Psoas muscle (tissue), 8 donors: ENCODE measurements around the gene TCL1B. TPM values are rescaled to one million over a fixed set of nuclear protein-coding genes. Genes with fewer than 3 reads are reported as not detected.

Experiments
- ATAC-seq, 4 donors: fragments of 200-7000 bp; cut with Tn5 transposase; one replicate each; pipeline ENCODE4 v1.9.1; 2020; ENCODE audit warnings: moderate library complexity in 3 of 4, mild to moderate bottlenecking in 2 of 4
- DNase-seq, 2 donors: peaks; one replicate each; pipeline ENCODE4 v3.0.0-alpha.2; 2020
- H3K27ac ChIP-seq: fragments of 200-600 bp; one replicate; pipeline ENCODE4 v1.8.0; 2022
- H3K27me3 ChIP-seq, 3 donors: fragments of 200-600 bp in 1 of 3; one replicate each; pipeline versions ENCODE4 v1.6.1 to v1.8.0; 2013 to 2022; ENCODE audit warnings: low read length in 2 of 3, mild to moderate bottlenecking in 2 of 3, moderate library complexity in 1 of 3; ENCODE audit not compliant: insufficient read depth in 3 of 3
- H3K36me3 ChIP-seq, 2 donors: fragments of 200-600 bp in 1 of 2; one replicate each; pipeline versions ENCODE4 v1.6.1 to v1.8.0; 2013 to 2022; ENCODE audit warnings: low read depth in 1 of 2, mild to moderate bottlenecking in 1 of 2, moderate library complexity in 1 of 2; ENCODE audit not compliant: insufficient read depth in 1 of 2
- H3K4me1 ChIP-seq: fragments of 200-600 bp; one replicate; pipeline ENCODE4 v1.8.0; 2022
- H3K4me3 ChIP-seq: fragments of 200-600 bp; one replicate; pipeline ENCODE4 v1.8.0; 2022; ENCODE audit warnings: mild to moderate bottlenecking
- H3K9me3 ChIP-seq: fragments of 200-600 bp; one replicate; pipeline ENCODE4 v1.8.0; 2022
- CTCF ChIP-seq: fragments of 200-600 bp; IDR thresholded peaks from one replicate; pipeline ENCODE4 v1.8.0; 2022; ENCODE audit warnings: antibody characterized with exemption
- WGBS, 3 donors: extraction: QIAGEN DNeasy Blood & Tissue Kit; methylation state at CpG; one replicate each; pipeline versions ENCODE4 v1.1.6 to v1.1.7; 2013; 5-methylcytosine and 5-hydroxymethylcytosine counted together
- intact Hi-C, 2 donors: fragments of 100-400 bp; cut with DNase I; formaldehyde crosslinking; loops; one replicate each; pipeline versions ENCODE4 v1.11.0 to v1.14.2; 2022
- polyA plus RNA-seq, 3 donors: library from polyadenylated mRNA; stranded (reverse); fragments of 200-250 nt; gene quantifications; one replicate each; pipeline ENCODE4 v1.2.3, GENCODE V29; 2013
- total RNA-seq, 4 donors: library from RNA; stranded (reverse); fragmentation: NEBNext Ultra II Directional in 2 of 4; extraction: Animal tissue kit (Norgen Biotek cat#: 25700) in 2 of 4; gene quantifications; one replicate each; pipeline versions ENCODE4 v1.2.1 to v1.2.4, GENCODE V29; 2021 to 2023
- donor health status: healthy with polysubstance abuse.
- donor health status: DM: no; HTN: no; CAD: no; lungs with moderate emphysema.
- donor health status: Bipolar disorder and iron deficiency.
- donor health status: healthy.
- donor health status: DM: yes; HTN: yes; CAD: no.
- donor health status: DM: no; HTN: no; CAD: no.
- donor health status: DM: no; HTN: no; CAD: no.
- donor health status: DM: yes; HTN: yes; CAD: no.

TCL1B gene
- total and polyA plus RNA-seq, 7 donors, result not detected

- no peaks in the 10 kb centered on the region for H3K9me3 ChIP-seq
- peaks cover 0 to 4% (median 2%) of the 10 kb centered on the region in 3 donors for H3K27me3 ChIP-seq
- H3K4me3 ChIP-seq, result no peak overlapping the region
- no peaks in the 10 kb centered on the region for H3K4me1 ChIP-seq
- TF ChIP-seq CTCF, result no peak
- DNase-seq (no peak), ATAC-seq (no peak)
- H3K27ac ChIP-seq, result no peak overlapping the region
- WGBS, 3 donors, result 82 to 85% (median 82%) methylated on average over 7 of the region's 7 CpGs
- intact Hi-C loops, result no loop called here
- no peaks in the 10 kb centered on the region for H3K36me3 ChIP-seq
Observed at GRCh38 chr14:95649230-95649629, 37.0 kb upstream of the TCL1B start.

GRCh38 chr14:95651028-95651427, 35.2 kb upstream of the TCL1B start:
- TF ChIP-seq CTCF, result no peak
- Histone ChIP-seq H3K27ac (no peak overlapping the region), H3K9me3 (no peaks in the 10 kb centered on the region), H3K4me1 (no peaks in the 10 kb centered on the region), H3K36me3 (no peaks in the 10 kb centered on the region), H3K27me3 (peaks cover 0 to 4% (median 2%) of the 10 kb centered on the region in 3 donors), H3K4me3 (no peak overlapping the region)
- intact Hi-C loops, result no loop called here
- ATAC-seq (no peak), DNase-seq (no peak)
- 58 to 69% (median 61%) methylated on average over 7 of the region's 7 CpGs for WGBS, 3 donors

GRCh38 chr14:95651821-95652583, 34.2 kb upstream of the TCL1B start:
- no peak for TF ChIP-seq CTCF
- Histone ChIP-seq H3K27ac (no peak overlapping the region), H3K9me3 (no peaks in the 10 kb centered on the region), H3K4me3 (no peak overlapping the region), H3K4me1 (no peaks in the 10 kb centered on the region), H3K27me3 (peaks cover 0 to 4% (median 0%) of the 10 kb centered on the region in 3 donors), H3K36me3 (no peaks in the 10 kb centered on the region)
- no peak for ATAC-seq
- intact Hi-C loops, result no loop called here
- 54 to 64% (median 56%) methylated on average over 5 of the region's 5 CpGs for WGBS, 3 donors
- DNase-seq, result no peak

GRCh38 chr14:95652690-95653089, 33.5 kb upstream of the TCL1B start:
- DNase-seq (no peak), ATAC-seq (no peak)
- no peaks in the 10 kb centered on the region for H3K9me3 ChIP-seq
- no peaks in the 10 kb centered on the region for H3K36me3 ChIP-seq
- no peak for TF ChIP-seq CTCF
- no peaks in the 10 kb centered on the region for H3K4me1 ChIP-seq
- 61 to 69% (median 68%) methylated on average over 2 of the region's 2 CpGs for WGBS, 3 donors
- intact Hi-C loops, result no loop called here
- peaks cover 0 to 2% (median 0%) of the 10 kb centered on the region in 3 donors for H3K27me3 ChIP-seq
- H3K4me3 ChIP-seq, result no peak overlapping the region
- no peak overlapping the region for H3K27ac ChIP-seq

GRCh38 chr14:95655461-95655860, 30.8 kb upstream of the TCL1B start:
- no peaks in the 10 kb centered on the region for H3K36me3 ChIP-seq
- H3K27ac ChIP-seq, result no peak overlapping the region
- 73 to 88% (median 84%) methylated on average over 1 of the region's 1 CpG for WGBS, 3 donors
- H3K4me3 ChIP-seq, result no peak overlapping the region
- H3K27me3 ChIP-seq, result peaks cover 0 to 7% (median 5%) of the 10 kb centered on the region in 3 donors
- no peak for TF ChIP-seq CTCF
- no peak for ATAC-seq
- DNase-seq, result no peak
- H3K9me3 ChIP-seq, result no peaks in the 10 kb centered on the region
- intact Hi-C loops, result no loop called here
- H3K4me1 ChIP-seq, result no peaks in the 10 kb centered on the region
